SK-N-SH (cell line): ENCODE measurements around the gene NUP50. TPM values are rescaled to one million over a fixed set of nuclear protein-coding genes. Genes with fewer than 3 reads are reported as not detected.

Source experiments
- CTCF ChIA-PET: fragments of 300-600, 350-600 bp; formaldehyde crosslinking; extraction: SDS; loops from one replicate; lab custom pipeline; 2021; lab: Yijun Ruan, JAX
- POLR2A ChIA-PET: fragments of 350-600 bp; sonication (Branson Sonifier 250); formaldehyde crosslinking; extraction: SDS; loops from one replicate; lab custom pipeline; 2020; ENCODE audit warnings: antibody characterized with exemption, inconsistent platforms; lab: Yijun Ruan, JAX
- DNase-seq: peaks from one replicate; pipeline ENCODE4 v3.0.0; 2012
- H2AFZ ChIP-seq: fragments of 200-600 bp; sonication (generic); 2 replicates; pipeline ENCODE4 v1.8.1; 2016; ENCODE audit warnings: antibody characterized with exemption, mild to moderate bottlenecking, low read depth
- H3F3A ChIP-seq: fragments of 200-600 bp; sonication (generic); replicated peaks from 2 replicates; pipeline ENCODE3; 2016; ENCODE audit warnings: antibody characterized with exemption, mild to moderate bottlenecking; ENCODE audit not compliant: insufficient read depth
- H3K27ac ChIP-seq, 2 experiments: fragments of 200-500 bp in 1 of 2; fragments of 200-600 bp in 1 of 2; sonication (Bioruptor generic) in 1 of 2; sonication (generic), shearing (Covaris generic) in 1 of 2; 2 replicates each; pipeline versions ENCODE4 v1.5.1 to v1.6.1; 2014 to 2016; ENCODE audit warnings: low read depth in 2 of 2, inconsistent platforms in 1 of 2, low read length in 1 of 2, mild to moderate bottlenecking in 1 of 2, mixed read lengths in 1 of 2
- H3K27me3 ChIP-seq: fragments of 200-600 bp; sonication (generic), shearing (Covaris generic); 2 replicates; pipeline ENCODE4 v1.6.1; 2016; ENCODE audit warnings: mixed run types; ENCODE audit not compliant: insufficient read depth
- H3K36me3 ChIP-seq, 2 experiments: fragments of 200-500 bp in 1 of 2; fragments of 200-600 bp in 1 of 2; sonication (Bioruptor generic) in 1 of 2; sonication (generic) in 1 of 2; replicated peaks in 1 of 2; 2 replicates each; pipeline versions ENCODE3 to v1.5.1; 2014 to 2016; ENCODE audit warnings: low read length in 1 of 2, mild to moderate bottlenecking in 1 of 2; ENCODE audit not compliant: insufficient read depth in 2 of 2, control insufficient read depth in 1 of 2
- H3K4me1 ChIP-seq, 2 experiments: fragments of 200-500 bp in 1 of 2; fragments of 200-600 bp in 1 of 2; sonication (Bioruptor generic) in 1 of 2; sonication (generic), shearing (Covaris generic) in 1 of 2; 2 replicates each; pipeline versions ENCODE4 v1.5.1 to v1.6.1; 2014 to 2016; ENCODE audit warnings: low read depth in 1 of 2, low read length in 1 of 2, mixed run types in 1 of 2; ENCODE audit not compliant: insufficient read depth in 2 of 2, control insufficient read depth in 1 of 2
- H3K4me2 ChIP-seq: fragments of 200-600 bp; sonication (generic), shearing (Covaris generic); 2 replicates; pipeline ENCODE4 v1.6.1; 2017; ENCODE audit warnings: mixed run types
- H3K4me3 ChIP-seq, 2 experiments: fragments of 200-500 bp in 1 of 2; fragments of 200-600 bp in 1 of 2; sonication (Bioruptor generic) in 1 of 2; sonication (generic), shearing (Covaris generic) in 1 of 2; 2 replicates each; pipeline versions ENCODE4 v1.5.1 to v1.8.1; 2014 to 2016; ENCODE audit warnings: low read depth in 2 of 2, inconsistent platforms in 1 of 2, low read length in 1 of 2, mild to moderate bottlenecking in 1 of 2, mixed read lengths in 1 of 2, moderate library complexity in 1 of 2
- H3K79me2 ChIP-seq: fragments of 200-600 bp; sonication (generic); 2 replicates; pipeline ENCODE4 v1.8.1; 2017; ENCODE audit warnings: mild to moderate bottlenecking; ENCODE audit not compliant: insufficient read depth
- H3K9ac ChIP-seq: fragments of 200-600 bp; sonication (generic); 2 replicates; pipeline ENCODE4 v1.6.1; 2017; ENCODE audit warnings: mixed run types
- H3K9me2 ChIP-seq: fragments of 200-600 bp; sonication (generic); 2 replicates; pipeline ENCODE4 v1.6.1; 2017; ENCODE audit warnings: mixed run types
- H3K9me3 ChIP-seq: fragments of 200-600 bp; sonication (generic); 2 replicates; pipeline ENCODE4 v1.6.1; 2017; ENCODE audit warnings: mixed run types, mild to moderate bottlenecking, moderate library complexity
- H4K20me1 ChIP-seq: fragments of 200-600 bp; sonication (generic); 2 replicates; pipeline ENCODE4 v1.6.1; 2017; ENCODE audit warnings: mild to moderate bottlenecking, mixed run types; ENCODE audit not compliant: insufficient read depth
- ELF1 ChIP-seq: IDR thresholded peaks from 2 replicates; pipeline ENCODE4 v1.4.0; 2012
- EZH2phosphoT487 ChIP-seq: fragments of 200-600 bp; sonication (generic); IDR thresholded peaks from 2 replicates; pipeline ENCODE4 v1.6.1; 2017; ENCODE audit warnings: low read depth, mixed run types, mild to moderate bottlenecking, antibody characterized with exemption, moderate library complexity, borderline replicate concordance
- FOXJ3 ChIP-seq: sonication (generic); formaldehyde crosslinking; IDR thresholded peaks from 2 replicates; pipeline ENCODE4 v1.5.1; 2020; ENCODE audit warnings: mild to moderate bottlenecking, missing genetic modification reagents
- FOXM1 ChIP-seq: IDR thresholded peaks from 2 replicates; pipeline ENCODE4 v1.4.0; 2012; ENCODE audit warnings: low read depth, mild to moderate bottlenecking
- GABPA ChIP-seq: IDR thresholded peaks from 2 replicates; pipeline ENCODE4 v1.4.0; 2012; ENCODE audit warnings: low read depth, mild to moderate bottlenecking
- MAX ChIP-seq: IDR thresholded peaks from 2 replicates; pipeline ENCODE4 v1.4.0; 2012; ENCODE audit warnings: low read depth
- MXI1 ChIP-seq: IDR thresholded peaks from 2 replicates; pipeline ENCODE4 v1.6.1; 2012; ENCODE audit warnings: mild to moderate bottlenecking, low read depth, low read length, improper control_type of control experiment
- POLR2AphosphoS5 ChIP-seq: IDR thresholded peaks from 2 replicates; pipeline ENCODE4 v1.6.1; 2012; ENCODE audit warnings: low read depth, low read length
- RAD21 ChIP-seq: IDR thresholded peaks from 2 replicates; pipeline ENCODE4 v1.6.1; 2012; ENCODE audit warnings: mild to moderate bottlenecking, low read length
- RCOR1 ChIP-seq: fragments of 150-350 bp; IDR thresholded peaks from 2 replicates; pipeline ENCODE4 v1.6.1; 2017; ENCODE audit warnings: antibody characterized with exemption, low read length
- RFX5 ChIP-seq: IDR thresholded peaks from 2 replicates; pipeline ENCODE4 v1.6.1; 2012; ENCODE audit warnings: mild to moderate bottlenecking, improper control_type of control experiment, low read length
- RXRA ChIP-seq: IDR thresholded peaks from 2 replicates; pipeline ENCODE4 v1.4.0; 2012; ENCODE audit warnings: low read depth, mild to moderate bottlenecking, borderline replicate concordance
- SIN3A ChIP-seq: IDR thresholded peaks from 2 replicates; pipeline ENCODE4 v1.6.1; 2012; ENCODE audit warnings: low read depth, mild to moderate bottlenecking, low read length, moderate library complexity, borderline replicate concordance
- SMC3 ChIP-seq: IDR thresholded peaks from 2 replicates; pipeline ENCODE4 v1.6.1; 2012; ENCODE audit warnings: low read depth, low read length, improper control_type of control experiment
- TEAD4 ChIP-seq: IDR thresholded peaks from 2 replicates; pipeline ENCODE4 v1.4.0; 2012; ENCODE audit warnings: mild to moderate bottlenecking, borderline replicate concordance; ENCODE audit not compliant: insufficient read depth
- WGBS: methylation state at CpG from one replicate; pipeline ENCODE4 v1.1.6; 2017; ENCODE audit warnings: low lambda C conversion rate; 5-methylcytosine and 5-hydroxymethylcytosine counted together
- polyA plus RNA-seq, 3 experiments: library from polyadenylated mRNA; depleted of rRNA; stranded (reverse); fragments of >200 nt; gene quantifications; 2 replicates each; pipeline ENCODE4 v1.2.3, GENCODE V29; 2012
- TF ChIP-seq, protein P1 (sequence below): IDR thresholded peaks from 2 replicates; pipeline ENCODE4 v1.4.0; 2012; ENCODE audit warnings: low read depth, borderline replicate concordance
- TF ChIP-seq, protein P2 (sequence below): fragments of 150-350 bp; IDR thresholded peaks from 2 replicates; pipeline ENCODE4 v1.6.1; 2016; ENCODE audit warnings: mild to moderate bottlenecking, low read depth, low read length
- TF ChIP-seq, protein P3 (sequence below): fragments of 150-350 bp; IDR thresholded peaks from 2 replicates; pipeline ENCODE4 v1.6.1; 2017; ENCODE audit warnings: antibody characterized with exemption, low read length, low read depth, borderline replicate concordance

The NUP50 gene
- polyA plus RNA-seq, 1 of the 3 experiments (the other 2 are of a cell fraction) = 4.7 TPM

- Histone ChIP-seq H2AFZ (no peak overlapping the region), H3K27ac (no peak overlapping the region), H3K4me1 (no peaks in the 10 kb centered on the region; a peak in 1 of 4 replicates), H3F3A (peaks cover 4% of the 10 kb centered on the region), H3K27me3 (no peaks in the 10 kb centered on the region), H3K9me2 (no peaks in the 10 kb centered on the region), H3K79me2 (no peaks in the 10 kb centered on the region), H3K4me3 (no peak overlapping the region), H3K4me2 (no peak overlapping the region), H3K36me3 (peaks cover 10 to 73% of the 10 kb centered on the region in 2 experiments), H3K9ac (no peak overlapping the region), H4K20me1 (0 out of 2 replicates have a peak, but pooled peaks cover 6% of the 10 kb centered on the region), H3K9me3 (no peaks in the 10 kb centered on the region)
- TF ChIP-seq MAX (no peak), RXRA (no peak), SIN3A (no peak), EZH2phosphoT487 (no peak), RCOR1 (no peak), ELF1 (no peak), FOXM1 (no peak), RFX5 (no peak), MXI1 (no peak), GABPA (no peak), TEAD4 (no peak), RAD21 (no peak), SMC3 (no peak), POLR2AphosphoS5 (no peak), FOXJ3 (CRISPR knock-in tag) (no peak)
- TF ChIP-seq, protein P1, sequence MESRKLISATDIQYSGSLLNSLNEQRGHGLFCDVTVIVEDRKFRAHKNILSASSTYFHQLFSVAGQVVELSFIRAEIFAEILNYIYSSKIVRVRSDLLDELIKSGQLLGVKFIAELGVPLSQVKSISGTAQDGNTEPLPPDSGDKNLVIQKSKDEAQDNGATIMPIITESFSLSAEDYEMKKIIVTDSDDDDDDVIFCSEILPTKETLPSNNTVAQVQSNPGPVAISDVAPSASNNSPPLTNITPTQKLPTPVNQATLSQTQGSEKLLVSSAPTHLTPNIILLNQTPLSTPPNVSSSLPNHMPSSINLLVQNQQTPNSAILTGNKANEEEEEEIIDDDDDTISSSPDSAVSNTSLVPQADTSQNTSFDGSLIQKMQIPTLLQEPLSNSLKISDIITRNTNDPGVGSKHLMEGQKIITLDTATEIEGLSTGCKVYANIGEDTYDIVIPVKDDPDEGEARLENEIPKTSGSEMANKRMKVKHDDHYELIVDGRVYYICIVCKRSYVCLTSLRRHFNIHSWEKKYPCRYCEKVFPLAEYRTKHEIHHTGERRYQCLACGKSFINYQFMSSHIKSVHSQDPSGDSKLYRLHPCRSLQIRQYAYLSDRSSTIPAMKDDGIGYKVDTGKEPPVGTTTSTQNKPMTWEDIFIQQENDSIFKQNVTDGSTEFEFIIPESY = no peak
- TF ChIP-seq, protein P2, sequence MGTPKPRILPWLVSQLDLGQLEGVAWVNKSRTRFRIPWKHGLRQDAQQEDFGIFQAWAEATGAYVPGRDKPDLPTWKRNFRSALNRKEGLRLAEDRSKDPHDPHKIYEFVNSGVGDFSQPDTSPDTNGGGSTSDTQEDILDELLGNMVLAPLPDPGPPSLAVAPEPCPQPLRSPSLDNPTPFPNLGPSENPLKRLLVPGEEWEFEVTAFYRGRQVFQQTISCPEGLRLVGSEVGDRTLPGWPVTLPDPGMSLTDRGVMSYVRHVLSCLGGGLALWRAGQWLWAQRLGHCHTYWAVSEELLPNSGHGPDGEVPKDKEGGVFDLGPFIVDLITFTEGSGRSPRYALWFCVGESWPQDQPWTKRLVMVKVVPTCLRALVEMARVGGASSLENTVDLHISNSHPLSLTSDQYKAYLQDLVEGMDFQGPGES = no peak
- TF ChIP-seq, protein P3, sequence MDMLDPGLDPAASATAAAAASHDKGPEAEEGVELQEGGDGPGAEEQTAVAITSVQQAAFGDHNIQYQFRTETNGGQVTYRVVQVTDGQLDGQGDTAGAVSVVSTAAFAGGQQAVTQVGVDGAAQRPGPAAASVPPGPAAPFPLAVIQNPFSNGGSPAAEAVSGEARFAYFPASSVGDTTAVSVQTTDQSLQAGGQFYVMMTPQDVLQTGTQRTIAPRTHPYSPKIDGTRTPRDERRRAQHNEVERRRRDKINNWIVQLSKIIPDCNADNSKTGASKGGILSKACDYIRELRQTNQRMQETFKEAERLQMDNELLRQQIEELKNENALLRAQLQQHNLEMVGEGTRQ = no peak
- no peak for DNase-seq
- ChIA-PET CTCF (interaction anchor here (0.8 to 1.3 kb wide), 2 partner anchors 9 to 123 kb away, joined by 3 to 7 read pairs; no protein-coding TSS in a partner anchor), POLR2A (no interaction called here)
- 100% methylated on average over 4 of the region's 9 CpGs for WGBS
These were observed 36.5 kb downstream of the NUP50 start for GRCh38 chr22:45200230-45200629.
